HCT116 (cell line): ENCODE results near the gene MLANA. TPM values are rescaled to one million over a fixed set of nuclear protein-coding genes. Genes with fewer than 3 reads are reported as not detected.

Source experiments
- ATAC-seq: fragments of 200-7000 bp; cut with Tn5 transposase; 2 replicates; pipeline ENCODE4 v1.9.1; 2020; ENCODE audit warnings: mild to moderate bottlenecking, moderate library complexity
- BruUV-seq: library from RNA; stranded (reverse); fragments of 400-500 nt; replicated peaks from 2 replicates; lab custom pipeline; 2021; lab: Mats Ljungman, UMichigan
- CTCF ChIA-PET: fragments of 300-600 bp; sonication (Branson Sonifier 250); formaldehyde crosslinking; loops from one replicate; lab custom pipeline; 2021; ENCODE audit warnings: antibody characterized with exemption; lab: Charles Lee
- POLR2A ChIA-PET: fragments of 300-600, 350-600 bp; sonication (Branson Sonifier 250); formaldehyde crosslinking; loops from one replicate; lab custom pipeline; 2021; ENCODE audit warnings: antibody characterized with exemption; lab: Charles Lee
- RAD21 ChIA-PET, 2 experiments: fragments of 300-600 bp; sonication (Branson Sonifier 250); formaldehyde crosslinking; loops; one replicate each; lab custom pipeline; 2023; ENCODE audit warnings: low total read pairs in 2 of 2; ENCODE audit not compliant: uncharacterized antibody in 2 of 2, unreplicated experiment in 2 of 2, low non-redundant PET in 1 of 2; lab: Charles Lee
- DNase-seq: peaks from one replicate; pipeline ENCODE4 v3.0.0-alpha.2; 2010; ENCODE audit warnings: low read depth, low spot score
- H2AFZ ChIP-seq: fragments of 200-600 bp; shearing (Covaris generic), sonication (generic); 2 replicates; pipeline ENCODE4 v1.6.1; 2017; ENCODE audit warnings: low read depth, mixed run types, mixed read lengths, antibody characterized with exemption, low read length; ENCODE audit not compliant: poor library complexity, severe bottlenecking
- H3K27ac ChIP-seq: 2 replicates; pipeline ENCODE4 v1.5.1; 2012; ENCODE audit warnings: low read depth, low read length
- H3K27me3 ChIP-seq: fragments of 200-600 bp; sonication (generic); 2 replicates; pipeline ENCODE4 v1.6.1; 2016; ENCODE audit warnings: mixed run types, low read length, mixed read lengths; ENCODE audit not compliant: insufficient read depth
- H3K36me3 ChIP-seq, 2 experiments: fragments of 200-500 bp in 1 of 2; fragments of 200-600 bp in 1 of 2; sonication (Bioruptor generic) in 1 of 2; sonication (generic) in 1 of 2; 2 replicates each; pipeline versions ENCODE4 v1.5.1 to v1.6.1; 2014 to 2016; ENCODE audit warnings: low read length in 2 of 2, inconsistent platforms in 1 of 2, mixed read lengths in 1 of 2, mixed run types in 1 of 2; ENCODE audit not compliant: insufficient read depth in 2 of 2, control insufficient read depth in 1 of 2
- H3K4me1 ChIP-seq, 2 experiments: fragments of 200-600 bp in 1 of 2; sonication (generic) in 1 of 2; 2 replicates each; pipeline versions ENCODE4 v1.5.1 to v1.6.1; 2012 to 2017; ENCODE audit warnings: low read length in 2 of 2, inconsistent platforms in 1 of 2, mild to moderate bottlenecking in 1 of 2, mixed read lengths in 1 of 2, mixed run types in 1 of 2, moderate library complexity in 1 of 2; ENCODE audit not compliant: insufficient read depth in 2 of 2, control insufficient read depth in 1 of 2
- H3K4me2 ChIP-seq: fragments of 200-600 bp; sonication (generic); 2 replicates; pipeline ENCODE4 v1.6.1; 2017; ENCODE audit warnings: mixed run types, low read length, mixed read lengths
- H3K4me3 ChIP-seq, 2 experiments: fragments of 200-600 bp in 1 of 2; sonication (generic) in 1 of 2; replicated peaks in 1 of 2; 2 replicates each; pipeline ENCODE4 v1.5.1; 2011 to 2016; ENCODE audit warnings: low read length in 2 of 2, control low read depth in 1 of 2, low read depth in 1 of 2, mild to moderate bottlenecking in 1 of 2, mixed read lengths in 1 of 2, mixed run types in 1 of 2
- H3K79me2 ChIP-seq: fragments of 200-600 bp; sonication (generic); 2 replicates; pipeline ENCODE4 v1.6.1; 2017; ENCODE audit warnings: mild to moderate bottlenecking, mixed run types, low read length, moderate library complexity, mixed read lengths; ENCODE audit not compliant: insufficient read depth
- H3K9ac ChIP-seq: fragments of 200-600 bp; sonication (generic); 2 replicates; pipeline ENCODE4 v1.6.1; 2016; ENCODE audit warnings: low read length, mixed read lengths
- H3K9me2 ChIP-seq: fragments of 200-600 bp; sonication (generic), shearing (Covaris generic); 2 replicates; pipeline ENCODE4 v1.6.1; 2017; ENCODE audit warnings: mixed run types, mild to moderate bottlenecking, moderate library complexity; ENCODE audit not compliant: insufficient read depth
- H3K9me3 ChIP-seq, 2 experiments: fragments of 200-500 bp in 1 of 2; fragments of 200-600 bp in 1 of 2; sonication (Bioruptor generic) in 1 of 2; sonication (generic) in 1 of 2; 2 replicates each; pipeline ENCODE4 v1.6.1; 2014 to 2017; ENCODE audit warnings: low read length in 2 of 2, mixed read lengths in 2 of 2, inconsistent platforms in 1 of 2, low read depth in 1 of 2, mild to moderate bottlenecking in 1 of 2, mixed run types in 1 of 2, moderate library complexity in 1 of 2; ENCODE audit not compliant: control insufficient read depth in 1 of 2, insufficient read depth in 1 of 2
- H4K20me1 ChIP-seq: fragments of 200-600 bp; sonication (generic), shearing (Covaris generic); 2 replicates; pipeline ENCODE4 v1.6.1; 2017; ENCODE audit warnings: mixed run types, mild to moderate bottlenecking, moderate library complexity; ENCODE audit not compliant: insufficient read depth
- FOSL1 ChIP-seq: IDR thresholded peaks from 2 replicates; pipeline ENCODE4 v1.6.1; 2012; ENCODE audit warnings: low read depth
- YY1 ChIP-seq: IDR thresholded peaks from 2 replicates; pipeline ENCODE4 v1.6.1; 2011; ENCODE audit warnings: low read length, low read depth, moderate library complexity, mild to moderate bottlenecking; ENCODE audit not compliant: insufficient replicate concordance; ENCODE audit errors: extremely low read depth
- intact Hi-C: fragments of 100-400 bp; cut with micrococcal nuclease; formaldehyde crosslinking; loops from 2 replicates; pipeline ENCODE4 v1.10.0; 2022
- total RNA-seq: library from RNA; stranded (reverse); gene quantifications from one replicate; pipeline ENCODE4 v1.2.1, GENCODE V29; 2021; ENCODE audit not compliant: unreplicated experiment
- TF ChIP-seq, protein P1 (sequence below), 3 experiments: fragments of 200-600 bp in 1 of 3; sonication (generic) in 1 of 3; IDR thresholded peaks in 2 of 3; conservative IDR thresholded peaks in 1 of 3; 2 replicates each; pipeline ENCODE4 v1.5.1; 2012 to 2017; ENCODE audit warnings: low read depth in 2 of 3, low read length in 2 of 3, antibody characterized with exemption in 1 of 3, borderline replicate concordance in 1 of 3, control low read depth in 1 of 3, mild to moderate bottlenecking in 1 of 3, mixed read lengths in 1 of 3, mixed run types in 1 of 3, moderate library complexity in 1 of 3; ENCODE audit not compliant: insufficient read depth in 1 of 3
- TF ChIP-seq, protein P2 (sequence below): IDR thresholded peaks from 2 replicates; pipeline ENCODE4 v1.6.1; 2012; ENCODE audit warnings: low read depth

Gene MLANA
- total RNA-seq, 1 experiment from 2014 or later = not detected

DNA sequence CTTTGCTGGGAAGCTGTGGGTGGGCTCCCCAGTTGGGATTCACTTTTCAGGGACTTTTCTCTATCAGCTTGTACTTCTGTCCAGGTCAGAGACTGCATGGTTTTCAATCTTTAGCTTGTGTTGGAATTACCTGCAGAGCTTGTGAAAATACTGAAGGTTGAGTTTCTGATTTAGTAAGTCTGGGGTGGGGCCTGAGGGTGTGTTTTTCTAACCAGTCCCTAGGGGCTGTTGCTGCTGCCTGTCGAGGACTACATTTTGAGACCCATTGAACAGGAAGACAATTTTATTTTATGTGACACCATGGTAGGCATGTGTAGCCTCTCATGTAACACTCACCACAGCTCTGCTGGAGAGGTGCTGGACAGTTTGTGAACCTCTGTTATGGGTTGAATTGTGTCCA is 14.7 kb upstream of the MLANA start:
- intact Hi-C loops = loop anchor here (5.0 kb wide), 1 partner anchor 79 kb away; no protein-coding TSS in a partner anchor
- Histone ChIP-seq H3K9me3 (no peaks in the 10 kb centered on the region), H3K79me2 (no peaks in the 10 kb centered on the region), H3K36me3 (no peaks in the 10 kb centered on the region), H3K4me2 (no peak overlapping the region), H3K27ac (no peak overlapping the region), H2AFZ (no peak overlapping the region), H3K4me3 (no peak overlapping the region), H3K4me1 (peaks cover 12 to 34% of the 10 kb centered on the region in 2 experiments; a peak in 3 of 4 replicates), H3K9ac (no peak overlapping the region), H3K27me3 (no peaks in the 10 kb centered on the region), H3K9me2 (no peaks in the 10 kb centered on the region), H4K20me1 (no peaks in the 10 kb centered on the region)
- TF ChIP-seq, protein P1, sequence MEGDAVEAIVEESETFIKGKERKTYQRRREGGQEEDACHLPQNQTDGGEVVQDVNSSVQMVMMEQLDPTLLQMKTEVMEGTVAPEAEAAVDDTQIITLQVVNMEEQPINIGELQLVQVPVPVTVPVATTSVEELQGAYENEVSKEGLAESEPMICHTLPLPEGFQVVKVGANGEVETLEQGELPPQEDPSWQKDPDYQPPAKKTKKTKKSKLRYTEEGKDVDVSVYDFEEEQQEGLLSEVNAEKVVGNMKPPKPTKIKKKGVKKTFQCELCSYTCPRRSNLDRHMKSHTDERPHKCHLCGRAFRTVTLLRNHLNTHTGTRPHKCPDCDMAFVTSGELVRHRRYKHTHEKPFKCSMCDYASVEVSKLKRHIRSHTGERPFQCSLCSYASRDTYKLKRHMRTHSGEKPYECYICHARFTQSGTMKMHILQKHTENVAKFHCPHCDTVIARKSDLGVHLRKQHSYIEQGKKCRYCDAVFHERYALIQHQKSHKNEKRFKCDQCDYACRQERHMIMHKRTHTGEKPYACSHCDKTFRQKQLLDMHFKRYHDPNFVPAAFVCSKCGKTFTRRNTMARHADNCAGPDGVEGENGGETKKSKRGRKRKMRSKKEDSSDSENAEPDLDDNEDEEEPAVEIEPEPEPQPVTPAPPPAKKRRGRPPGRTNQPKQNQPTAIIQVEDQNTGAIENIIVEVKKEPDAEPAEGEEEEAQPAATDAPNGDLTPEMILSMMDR (IDR thresholded peaks at IDR 0.05 in 2 of 3, conservative IDR thresholded peaks at IDR 0.05 in 1 of 3; ENCODE audit: borderline replicate concordance in 1 of 3, insufficient read depth in 1 of 3, low read depth in 2 of 3, low read length in 2 of 3) = no peak
- TF ChIP-seq, protein P2, sequence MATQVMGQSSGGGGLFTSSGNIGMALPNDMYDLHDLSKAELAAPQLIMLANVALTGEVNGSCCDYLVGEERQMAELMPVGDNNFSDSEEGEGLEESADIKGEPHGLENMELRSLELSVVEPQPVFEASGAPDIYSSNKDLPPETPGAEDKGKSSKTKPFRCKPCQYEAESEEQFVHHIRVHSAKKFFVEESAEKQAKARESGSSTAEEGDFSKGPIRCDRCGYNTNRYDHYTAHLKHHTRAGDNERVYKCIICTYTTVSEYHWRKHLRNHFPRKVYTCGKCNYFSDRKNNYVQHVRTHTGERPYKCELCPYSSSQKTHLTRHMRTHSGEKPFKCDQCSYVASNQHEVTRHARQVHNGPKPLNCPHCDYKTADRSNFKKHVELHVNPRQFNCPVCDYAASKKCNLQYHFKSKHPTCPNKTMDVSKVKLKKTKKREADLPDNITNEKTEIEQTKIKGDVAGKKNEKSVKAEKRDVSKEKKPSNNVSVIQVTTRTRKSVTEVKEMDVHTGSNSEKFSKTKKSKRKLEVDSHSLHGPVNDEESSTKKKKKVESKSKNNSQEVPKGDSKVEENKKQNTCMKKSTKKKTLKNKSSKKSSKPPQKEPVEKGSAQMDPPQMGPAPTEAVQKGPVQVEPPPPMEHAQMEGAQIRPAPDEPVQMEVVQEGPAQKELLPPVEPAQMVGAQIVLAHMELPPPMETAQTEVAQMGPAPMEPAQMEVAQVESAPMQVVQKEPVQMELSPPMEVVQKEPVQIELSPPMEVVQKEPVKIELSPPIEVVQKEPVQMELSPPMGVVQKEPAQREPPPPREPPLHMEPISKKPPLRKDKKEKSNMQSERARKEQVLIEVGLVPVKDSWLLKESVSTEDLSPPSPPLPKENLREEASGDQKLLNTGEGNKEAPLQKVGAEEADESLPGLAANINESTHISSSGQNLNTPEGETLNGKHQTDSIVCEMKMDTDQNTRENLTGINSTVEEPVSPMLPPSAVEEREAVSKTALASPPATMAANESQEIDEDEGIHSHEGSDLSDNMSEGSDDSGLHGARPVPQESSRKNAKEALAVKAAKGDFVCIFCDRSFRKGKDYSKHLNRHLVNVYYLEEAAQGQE = no peak
- no peak for TF ChIP-seq YY1
- no peak for TF ChIP-seq FOSL1
- ATAC-seq = no peak
- BruUV-seq = no TSS peak
- RAD21 ChIA-PET = no interaction called here
- CTCF ChIA-PET = no interaction called here
- POLR2A ChIA-PET = no interaction called here
- DNase-seq = no peak
